ENCODE results near the gene SHANK1. TPM values are rescaled to one million over a fixed set of nuclear protein-coding genes. Genes with fewer than 3 reads are reported as not detected.
"Not testable (repeated sequence)": the region's sequence is repeated elsewhere in the genome, so short reads cannot be mapped to it uniquely, and the experiment has no call there.

Gene SHANK1
- total RNA-seq, 1 experiment from 2014 or later, result not detected

DNA sequence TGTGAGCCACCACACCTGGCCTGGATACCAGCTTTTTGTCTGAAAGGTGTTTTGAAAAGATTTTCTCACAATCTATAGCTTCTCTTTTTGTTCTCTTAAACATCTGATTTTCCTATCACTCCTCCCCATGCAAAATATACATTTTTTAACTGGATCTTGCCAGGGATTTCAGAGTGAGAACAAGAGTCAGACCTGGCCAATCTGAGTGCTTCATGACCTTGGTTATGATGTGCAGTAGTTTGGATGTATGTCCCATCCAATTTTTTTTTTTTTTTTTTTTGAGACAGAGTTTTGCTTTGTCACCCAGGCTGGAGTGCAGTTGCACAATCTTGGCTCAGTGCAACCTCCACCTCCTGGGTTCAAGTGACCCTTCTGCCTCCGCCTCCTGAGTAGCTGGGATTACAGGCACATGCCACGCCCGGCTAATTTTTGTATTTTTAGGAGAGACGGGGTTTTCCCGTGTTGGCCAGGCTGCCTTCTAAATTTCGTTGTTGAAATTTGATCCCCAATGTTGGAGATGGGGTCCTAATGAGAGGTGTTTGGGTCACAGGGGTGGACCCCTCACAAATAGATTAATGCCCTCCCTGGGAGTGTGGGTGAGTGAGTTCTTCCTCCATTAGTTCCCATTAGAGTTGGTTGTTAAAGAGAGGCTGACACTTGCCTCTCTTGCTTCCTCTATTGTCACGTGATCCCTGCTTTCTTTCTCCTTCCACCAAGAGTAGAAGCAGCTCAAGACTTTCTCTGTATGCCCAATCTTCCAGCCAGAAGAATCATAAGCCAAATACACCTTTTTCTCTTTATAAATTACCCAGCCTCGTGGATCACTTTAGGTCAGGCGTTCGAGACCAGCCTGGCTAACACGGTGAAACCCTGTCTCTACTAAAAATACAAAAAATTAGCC lies 106.8 kb downstream of the SHANK1 start:
- not testable (repeated sequence) for DNase-seq; H3K4me3 ChIP-seq; H3K27ac ChIP-seq; H3K36me3 ChIP-seq; H3K4me1 ChIP-seq; H3K27me3 ChIP-seq; H3K9me3 ChIP-seq (replicated peaks)

Other genes starting within 250 kb of the SHANK1 start
- gene EMC10, start 243.3 kb downstream of the SHANK1 start, total RNA-seq (2014; rRNA removed; shearing (Covaris generic)), result 52.7 and 56.3 TPM in 2 replicates
- 0.89 and 1.2 TPM in 2 replicates for gene GARIN5A, start 243.0 kb downstream of the SHANK1 start, total RNA-seq (2014; rRNA removed; shearing (Covaris generic))
- gene JOSD2, start 208.6 kb downstream of the SHANK1 start, total RNA-seq (2014; rRNA removed; shearing (Covaris generic)), result 17.7 and 23.8 TPM in 2 replicates
- not detected in 2 replicates for gene ASPDH, start 205.9 kb downstream of the SHANK1 start, total RNA-seq (2014; rRNA removed; shearing (Covaris generic))
- gene LRRC4B, start 151.4 kb downstream of the SHANK1 start, total RNA-seq (2014; rRNA removed; shearing (Covaris generic)), result 0.02 and 0.13 TPM in 2 replicates
- gene SYT3, start 79.9 kb downstream of the SHANK1 start, total RNA-seq (2014; rRNA removed; shearing (Covaris generic)), result 1.5 and 1.8 TPM in 2 replicates
- not detected in 2 replicates for gene C19orf81, start 70.4 kb downstream of the SHANK1 start, total RNA-seq (2014; rRNA removed; shearing (Covaris generic))
- 2.0 and 3.0 TPM in 2 replicates for gene CLEC11A, start 3.6 kb upstream of the SHANK1 start, total RNA-seq (2014; rRNA removed; shearing (Covaris generic))
- not detected in 2 replicates for gene GPR32, start 50.7 kb upstream of the SHANK1 start, total RNA-seq (2014; rRNA removed; shearing (Covaris generic))
- gene ACP4, start 70.6 kb upstream of the SHANK1 start, total RNA-seq (2014; rRNA removed; shearing (Covaris generic)), result not detected in 2 replicates
- gene KLK1, start 104.0 kb upstream of the SHANK1 start, total RNA-seq (2014; rRNA removed; shearing (Covaris generic)), result 0.13 and 0.18 TPM in 2 replicates
- gene KLK15, start 113.8 kb upstream of the SHANK1 start, total RNA-seq (2014; rRNA removed; shearing (Covaris generic)), result not detected in 2 replicates
- not detected in 2 replicates for gene KLK3, start 135.1 kb upstream of the SHANK1 start, total RNA-seq (2014; rRNA removed; shearing (Covaris generic))
- not detected in 2 replicates for gene KLK2, start 153.6 kb upstream of the SHANK1 start, total RNA-seq (2014; rRNA removed; shearing (Covaris generic))
- gene KLK4, start 191.6 kb upstream of the SHANK1 start, total RNA-seq (2014; rRNA removed; shearing (Covaris generic)), result 0.32 and 0.48 TPM in 2 replicates
- gene KLK5, start 233.2 kb upstream of the SHANK1 start, total RNA-seq (2014; rRNA removed; shearing (Covaris generic)), result not detected in 2 replicates
- gene KLK6, start 249.8 kb upstream of the SHANK1 start, total RNA-seq (2014; rRNA removed; shearing (Covaris generic)), result not detected in 2 replicates